ENCODE measurements around the gene C5AR2.

- TF ChIP-seq EZH2 (IDR thresholded peaks at IDR 0.05; ENCODE audit: low read length, missing control alignments) (no peak), CTCF (conservative IDR thresholded peaks at IDR 0.05 in 1 of 2, IDR thresholded peaks at IDR 0.05 in 1 of 2; ENCODE audit: low read depth in 1 of 2, low read length in 2 of 2) (no peak)
These were observed 46.3 kb downstream of the C5AR2 start for GRCh38 chr19:47378246-47378645.

All from fibroblast of lung (primary cell).